ENCODE measurements around the gene SUDS3. TPM values are rescaled to one million over a fixed set of nuclear protein-coding genes. Genes with fewer than 3 reads are reported as not detected.
A peak's percentile ranks its signal among the peaks of the same experiment; 100 is the strongest.
"Not testable (repeated sequence)": the region's sequence is repeated elsewhere in the genome, so short reads cannot be mapped to it uniquely, and the experiment has no call there.

The SUDS3 gene
- total and polyA plus RNA-seq, 7 experiments from 2014 or later = 10.1 to 32.2 (median 26.3) TPM

DNA sequence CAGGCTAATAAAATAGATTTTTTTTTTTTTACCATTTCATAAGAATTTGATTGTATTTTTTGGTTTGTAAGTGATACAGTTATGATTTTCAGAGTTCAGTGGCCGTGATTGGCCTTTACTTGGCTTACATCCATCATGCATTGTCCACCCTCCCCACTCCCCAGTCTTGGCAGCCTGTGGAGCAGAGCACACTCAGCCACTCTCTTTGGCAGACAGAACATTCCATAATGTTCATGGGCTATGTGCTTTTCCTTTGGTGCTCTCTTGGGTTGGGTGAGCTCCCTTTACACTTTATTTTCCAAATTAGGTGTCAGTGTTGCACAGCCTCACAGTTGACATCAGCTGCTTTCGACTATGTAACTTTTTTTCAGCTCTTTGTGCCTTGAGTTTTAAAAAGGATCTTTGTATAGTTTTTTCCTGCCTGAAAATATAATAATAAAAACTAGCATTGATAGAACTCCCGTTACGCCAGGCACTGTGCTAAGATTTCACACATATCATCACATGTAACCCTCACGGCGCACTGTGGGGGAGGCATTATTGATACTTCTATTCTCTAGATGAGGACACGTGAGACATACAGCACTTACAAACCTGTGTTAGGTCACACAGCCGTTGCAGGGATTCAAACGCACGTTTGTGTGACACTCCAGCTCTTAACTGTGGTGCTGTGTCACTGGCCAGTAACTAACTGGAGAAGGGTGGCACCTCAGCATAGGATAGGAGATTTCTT is 21.5 kb downstream of the SUDS3 start:
- intact Hi-C loops (cut with micrococcal nuclease) = no loop called here
- no peak overlapping the region for H3K27ac ChIP-seq (ENCODE audit: low read depth, low read length)
- no peak for DNase-seq
- peak overlapping the region in 1 of 9 donors; percentile 20 for H3K27ac Mint-ChIP-seq
- H3K36me3 Mint-ChIP-seq = peaks cover 11 to 61% (median 18%) of the 10 kb centered on the region in 5 donors
- CTCF ChIA-PET = interaction anchor here (1.0 kb wide), 1 partner anchor 12 kb away, joined by 3 read pairs; no protein-coding TSS in a partner anchor
- POLR2A ChIA-PET = no interaction called here
- peaks cover 3 to 78% (median 12%) of the 10 kb centered on the region in 3 experiments for H3K36me3 ChIP-seq (ENCODE audit: control insufficient read depth in 2 of 3, insufficient read depth in 3 of 3, low read length in 3 of 3)
- no peak overlapping the region for H3K4me3 ChIP-seq (ENCODE audit: low read length)
- no peaks in the 10 kb centered on the region for H3K9me3 ChIP-seq (ENCODE audit: control insufficient read depth in 2 of 3, low read length in 3 of 3)
- H3K27me3 ChIP-seq (ENCODE audit: control insufficient read depth in 2 of 2, insufficient read depth in 2 of 2, low read length in 2 of 2) = no peaks in the 10 kb centered on the region
- H3K27me3 Mint-ChIP-seq = no peaks in the 10 kb centered on the region
- H3K4me3 Mint-ChIP-seq = no peak overlapping the region
- no peaks in the 10 kb centered on the region for H3K4me1 Mint-ChIP-seq
- no peaks in the 10 kb centered on the region for H3K9me3 Mint-ChIP-seq
- H3K4me1 ChIP-seq (ENCODE audit: control insufficient read depth in 2 of 2, insufficient read depth in 2 of 2, low read length in 2 of 2) = no peaks in the 10 kb centered on the region
- no peak for ATAC-seq

DNA sequence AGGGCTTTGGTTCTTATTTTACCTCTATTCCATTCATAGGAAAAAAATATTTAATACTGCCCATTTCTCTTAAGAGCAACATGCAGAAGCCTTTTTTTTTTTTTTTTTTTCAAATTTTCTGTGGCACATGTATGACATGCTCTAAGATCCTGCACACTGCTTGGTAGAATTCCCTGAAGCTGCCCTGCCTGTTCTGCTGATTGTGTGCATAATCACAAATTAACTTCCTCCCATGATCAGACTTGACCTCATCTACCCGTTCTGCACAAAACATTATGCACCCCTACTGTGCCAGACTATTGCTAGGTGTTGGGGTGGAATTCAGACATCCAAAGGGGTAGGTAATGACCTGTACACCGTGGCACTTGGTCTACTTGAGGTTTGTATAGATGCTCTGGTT is 22.2 kb downstream of the SUDS3 start:
- ATAC-seq = no peak
- no peak overlapping the region for H3K4me3 Mint-ChIP-seq
- no peaks in the 10 kb centered on the region for H3K27me3 ChIP-seq (ENCODE audit: control insufficient read depth in 2 of 2, insufficient read depth in 2 of 2, low read length in 2 of 2)
- DNase-seq = no peak
- intact Hi-C loops (cut with micrococcal nuclease) = no loop called here
- no peaks in the 10 kb centered on the region for H3K9me3 Mint-ChIP-seq
- H3K27ac ChIP-seq (ENCODE audit: low read depth, low read length) = no peak overlapping the region
- peaks cover 3 to 80% (median 16%) of the 10 kb centered on the region in 3 experiments for H3K36me3 ChIP-seq (ENCODE audit: control insufficient read depth in 2 of 3, insufficient read depth in 3 of 3, low read length in 3 of 3)
- ChIA-PET POLR2A (no interaction called here), CTCF (no interaction called here)
- H3K4me1 Mint-ChIP-seq = no peaks in the 10 kb centered on the region
- H3K4me3 ChIP-seq (ENCODE audit: low read length) = no peak overlapping the region
- no peaks in the 10 kb centered on the region for H3K9me3 ChIP-seq (ENCODE audit: control insufficient read depth in 2 of 3, low read length in 3 of 3)
- H3K4me1 ChIP-seq (ENCODE audit: control insufficient read depth in 2 of 2, insufficient read depth in 2 of 2, low read length in 2 of 2) = no peaks in the 10 kb centered on the region
- H3K36me3 Mint-ChIP-seq = peaks cover 15 to 62% (median 20%) of the 10 kb centered on the region in 5 donors
- H3K27ac Mint-ChIP-seq = no peak overlapping the region
- H3K27me3 Mint-ChIP-seq = no peaks in the 10 kb centered on the region

DNA sequence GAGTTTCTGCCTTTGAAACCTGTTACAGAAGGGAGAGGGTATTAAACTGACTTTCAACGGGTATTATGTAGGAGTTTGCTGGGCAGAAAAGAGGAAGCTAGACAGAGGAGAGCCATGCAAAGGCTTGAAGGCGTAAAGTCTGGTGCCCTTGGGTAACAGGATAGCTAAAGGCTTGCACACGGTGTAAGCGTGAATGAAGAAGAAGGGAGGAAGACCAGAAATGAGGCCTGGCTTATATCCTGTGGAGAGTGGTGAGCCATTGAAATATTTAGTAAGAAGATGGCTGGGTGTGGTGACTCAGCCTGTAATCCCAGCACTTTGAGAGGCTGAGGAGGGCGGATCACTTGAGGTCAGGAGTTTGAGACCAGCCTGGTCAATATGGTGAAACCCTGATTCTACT is 22.6 kb downstream of the SUDS3 start:
- Histone ChIP-seq H3K9me3 (ENCODE audit: control insufficient read depth in 2 of 3, low read length in 3 of 3) (no peaks in the 10 kb centered on the region), H3K36me3 (ENCODE audit: control insufficient read depth in 2 of 3, insufficient read depth in 3 of 3, low read length in 3 of 3) (peaks cover 3 to 81% (median 19%) of the 10 kb centered on the region in 3 experiments), H3K27ac (ENCODE audit: low read depth, low read length) (no peak overlapping the region), H3K4me1 (ENCODE audit: control insufficient read depth in 2 of 2, insufficient read depth in 2 of 2, low read length in 2 of 2) (no peaks in the 10 kb centered on the region), H3K4me3 (ENCODE audit: low read length) (no peak overlapping the region), H3K27me3 (ENCODE audit: control insufficient read depth in 2 of 2, insufficient read depth in 2 of 2, low read length in 2 of 2) (no peaks in the 10 kb centered on the region)
- Mint-ChIP-seq H3K4me1 (no peaks in the 10 kb centered on the region), H3K4me3 (no peak overlapping the region), H3K27me3 (no peaks in the 10 kb centered on the region), H3K36me3 (peaks cover 12 to 63% (median 22%) of the 10 kb centered on the region in 5 donors), H3K9me3 (no peaks in the 10 kb centered on the region), H3K27ac (no peak overlapping the region)
- ATAC-seq (peak; percentile 31), DNase-seq (no peak)
- POLR2A ChIA-PET = no interaction called here
- CTCF ChIA-PET = no interaction called here
- intact Hi-C loops (cut with micrococcal nuclease) = no loop called here

DNA sequence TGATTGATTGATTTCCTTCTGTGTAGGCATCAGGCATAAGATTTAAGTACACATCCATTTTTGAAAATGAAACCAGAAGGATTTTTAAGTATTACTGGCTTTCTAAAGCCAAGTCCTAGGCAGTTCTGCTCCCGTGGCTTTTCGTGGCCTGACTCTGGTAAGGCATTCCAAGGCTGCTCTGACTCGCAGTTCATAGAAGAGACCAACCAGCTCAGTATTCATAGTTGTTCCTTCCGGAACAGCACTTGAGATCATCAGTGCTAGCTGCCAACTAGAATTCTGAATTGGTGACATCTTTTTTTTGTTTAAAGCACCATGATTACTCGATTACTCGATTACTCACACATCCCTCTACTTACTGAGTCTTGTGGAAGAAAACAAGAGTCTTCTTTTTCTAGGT is 25.9 kb downstream of the SUDS3 start:
- H3K27ac ChIP-seq (ENCODE audit: low read depth, low read length) = no peak overlapping the region
- Mint-ChIP-seq H3K4me3 (no peak overlapping the region), H3K9me3 (no peaks in the 10 kb centered on the region), H3K36me3 (peaks cover 6 to 64% (median 23%) of the 10 kb centered on the region in 5 donors), H3K4me1 (peaks cover 0 to 3% (median 0%) of the 10 kb centered on the region in 7 donors), H3K27me3 (no peaks in the 10 kb centered on the region), H3K27ac (peak overlapping the region in 2 of 9 donors; percentile 16 to 72)
- ChIA-PET POLR2A (no interaction called here), CTCF (no interaction called here)
- no peaks in the 10 kb centered on the region for H3K4me1 ChIP-seq (ENCODE audit: control insufficient read depth in 2 of 2, insufficient read depth in 2 of 2, low read length in 2 of 2)
- no peaks in the 10 kb centered on the region for H3K27me3 ChIP-seq (ENCODE audit: control insufficient read depth in 2 of 2, insufficient read depth in 2 of 2, low read length in 2 of 2)
- H3K4me3 ChIP-seq (ENCODE audit: low read length) = no peak overlapping the region
- no peak for ATAC-seq
- no peaks in the 10 kb centered on the region for H3K9me3 ChIP-seq (ENCODE audit: control insufficient read depth in 2 of 3, low read length in 3 of 3)
- peaks cover 8 to 72% (median 19%) of the 10 kb centered on the region in 3 experiments for H3K36me3 ChIP-seq (ENCODE audit: control insufficient read depth in 2 of 3, insufficient read depth in 3 of 3, low read length in 3 of 3)
- intact Hi-C loops (cut with micrococcal nuclease) = loop anchor here in 1 of 2 donors (10.0 kb wide), 1 partner anchor 1143 kb away; no protein-coding TSS in a partner anchor
- no peak for DNase-seq

DNA sequence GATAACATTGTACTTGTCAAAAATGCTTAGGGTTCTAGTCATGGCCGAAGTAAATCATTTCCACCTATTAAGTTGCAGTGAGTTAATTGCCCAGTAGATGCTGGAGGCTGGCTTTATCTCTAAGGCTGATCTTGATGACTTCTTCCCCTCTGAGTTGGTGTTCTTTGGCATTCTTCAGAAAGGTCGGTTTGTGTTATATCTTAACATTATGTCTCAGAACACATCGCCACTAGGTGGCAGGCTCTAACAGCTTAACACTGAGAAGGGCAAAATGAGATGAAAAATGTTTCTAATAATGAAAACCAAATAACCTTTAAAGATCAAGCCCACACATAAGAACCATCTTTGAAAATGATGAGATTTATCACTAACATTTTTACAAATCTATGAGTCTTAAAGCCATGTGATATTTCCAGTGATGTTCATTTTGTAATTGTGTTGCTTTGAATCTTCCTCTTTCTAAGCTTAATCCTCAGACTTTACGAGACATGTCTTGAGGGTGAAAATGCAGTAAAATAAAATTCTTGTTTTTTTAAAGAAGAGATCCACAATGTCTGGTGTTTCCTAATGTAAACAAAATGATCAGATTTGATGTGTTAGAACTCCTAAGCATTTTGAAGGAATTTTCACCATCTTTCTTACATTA is 28.6 kb downstream of the SUDS3 start:
- peaks cover 4 to 58% (median 18%) of the 10 kb centered on the region in 5 donors for H3K36me3 Mint-ChIP-seq
- peak in 7 of 9 donors; percentile 18 to 42 (median 33) for DNase-seq

DNA sequence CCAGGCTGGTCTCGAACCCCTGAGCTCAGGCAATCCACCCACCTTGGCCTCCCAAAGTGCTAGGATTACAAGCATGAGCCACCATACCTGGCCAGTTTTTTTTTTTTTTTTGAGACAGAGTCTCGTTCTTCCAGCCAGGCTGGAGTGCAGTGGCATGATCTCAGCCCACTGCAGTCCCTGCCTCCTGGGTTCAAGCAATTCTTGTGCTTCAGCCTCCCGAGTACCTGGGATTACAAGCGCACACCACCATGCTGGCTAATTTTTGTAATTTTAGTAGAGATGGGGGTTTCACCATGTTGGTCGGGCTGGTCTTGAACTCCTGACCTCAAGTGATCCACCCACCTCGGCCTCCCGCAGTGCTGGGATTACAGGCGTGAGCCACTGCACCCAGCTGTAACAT is 31.9 kb downstream of the SUDS3 start:
- H3K27me3 ChIP-seq (ENCODE audit: control insufficient read depth in 2 of 2, insufficient read depth in 2 of 2, low read length in 2 of 2); H3K9me3 ChIP-seq (ENCODE audit: control insufficient read depth in 2 of 3, low read length in 3 of 3); POLR2A ChIA-PET; H3K27ac ChIP-seq (ENCODE audit: low read depth, low read length); H3K27me3 Mint-ChIP-seq; DNase-seq; ATAC-seq; H3K27ac Mint-ChIP-seq; H3K4me1 Mint-ChIP-seq; H3K4me3 Mint-ChIP-seq; H3K4me3 ChIP-seq (ENCODE audit: low read length); H3K4me1 ChIP-seq (ENCODE audit: control insufficient read depth in 2 of 2, insufficient read depth in 2 of 2, low read length in 2 of 2): not testable (repeated sequence)
- peaks cover 17 to 57% (median 20%) of the 10 kb centered on the region in 3 experiments for H3K36me3 ChIP-seq (ENCODE audit: control insufficient read depth in 2 of 3, insufficient read depth in 3 of 3, low read length in 3 of 3)
- Mint-ChIP-seq H3K9me3 (peaks cover 0 to 12% (median 3%) of the 10 kb centered on the region in 11 donors), H3K36me3 (peaks cover 19 to 59% (median 37%) of the 10 kb centered on the region in 5 donors)
- intact Hi-C loops (cut with micrococcal nuclease) = loop anchor here in 1 of 2 donors (5.0 to 10.0 kb wide), 2 partner anchors 629 to 1137 kb away; no protein-coding TSS in a partner anchor
- CTCF ChIA-PET = interaction anchor here (0.7 kb wide), 2 partner anchors 63 to 1274 kb away, joined by 3 to 4 read pairs; no protein-coding TSS in a partner anchor

More for the DNA sequence above, 28.6 kb downstream of the SUDS3 start:
- intact Hi-C loops (cut with micrococcal nuclease) = loop anchor here (1.0 to 10.0 kb wide), 5 partner anchors 28 to 1262 kb away; no protein-coding TSS in a partner anchor
- Histone ChIP-seq H3K4me3 (ENCODE audit: low read length) (no peak overlapping the region), H3K36me3 (ENCODE audit: control insufficient read depth in 2 of 3, insufficient read depth in 3 of 3, low read length in 3 of 3) (peaks cover 4 to 56% (median 12%) of the 10 kb centered on the region in 3 experiments), H3K27ac (ENCODE audit: low read depth, low read length) (no peak overlapping the region), H3K9me3 (ENCODE audit: control insufficient read depth in 2 of 3, low read length in 3 of 3) (no peaks in the 10 kb centered on the region), H3K27me3 (ENCODE audit: control insufficient read depth in 2 of 2, insufficient read depth in 2 of 2, low read length in 2 of 2) (no peaks in the 10 kb centered on the region), H3K4me1 (ENCODE audit: control insufficient read depth in 2 of 2, insufficient read depth in 2 of 2, low read length in 2 of 2) (no peaks in the 10 kb centered on the region)
- Mint-ChIP-seq H3K4me3 (no peak overlapping the region), H3K4me1 (peaks cover 0 to 3% (median 0%) of the 10 kb centered on the region in 7 donors), H3K27ac (no peak overlapping the region), H3K27me3 (no peaks in the 10 kb centered on the region), H3K9me3 (no peaks in the 10 kb centered on the region)
- peak; percentile 72 for ATAC-seq
- ChIA-PET POLR2A (no interaction called here), CTCF (interaction anchor here (1.0 to 1.6 kb wide), 4 partner anchors 9 to 1140 kb away, joined by 3 to 6 read pairs (median 4); no protein-coding TSS in a partner anchor)
